ENCODE measurements around the gene ARAP3. TPM values are rescaled to one million over a fixed set of nuclear protein-coding genes. Genes with fewer than 3 reads are reported as not detected.

The ARAP3 gene
- total and polyA plus RNA-seq, 2 donors (not counting 1 experiment from before 2014, with no cell fraction given), result 0.34 to 3.7 TPM

- Histone ChIP-seq H3K9me3 (ENCODE audit: control extremely low read depth in 1 of 3, control insufficient read depth in 2 of 3, insufficient read depth in 1 of 3, low read length in 2 of 3) (peaks cover 0 to 6% (median 0%) of the 10 kb centered on the region in 3 donors), H3K36me3 (replicated peaks in 1 of 2; ENCODE audit: control extremely low read depth in 1 of 2, control insufficient read depth in 1 of 2, extremely low read depth in 1 of 2, insufficient read depth in 2 of 2, low read length in 1 of 2) (no peaks in the 10 kb centered on the region), H2AFZ (ENCODE audit: insufficient read depth, low read depth, low read length, poor library complexity, severe bottlenecking) (no peak overlapping the region), H3K4me1 (ENCODE audit: control insufficient read depth in 2 of 2, insufficient read depth in 2 of 2, low read length in 2 of 2) (no peaks in the 10 kb centered on the region), H3K27ac (ENCODE audit: low read length in 2 of 2) (no peak overlapping the region), H3K27me3 (replicated peaks in 1 of 4; ENCODE audit: control extremely low read depth in 1 of 4, control insufficient read depth in 3 of 4, insufficient read depth in 4 of 4, low read length in 3 of 4) (peaks cover 0 to 12% (median 1%) of the 10 kb centered on the region in 4 experiments), H4K20me1 (ENCODE audit: control insufficient read depth, insufficient read depth, low read length, poor library complexity, severe bottlenecking) (no peaks in the 10 kb centered on the region), H3K79me2 (ENCODE audit: control insufficient read depth, insufficient read depth, low read length) (no peaks in the 10 kb centered on the region), H3K4me2 (replicated peaks; ENCODE audit: low read depth, low read length, poor library complexity, severe bottlenecking) (no peak overlapping the region), H3K9ac (ENCODE audit: low read length) (no peak overlapping the region), H3K4me3 (ENCODE audit: control extremely low read depth in 1 of 5, extremely low read depth in 1 of 5, insufficient read depth in 1 of 5, low read depth in 2 of 5, low read length in 4 of 5) (no peak overlapping the region)
- Mint-ChIP-seq H3K4me1 (peaks cover 4% of the 10 kb centered on the region), H3K4me3 (no peak overlapping the region), H3K9me3 (ENCODE audit: insufficient read depth) (no peaks in the 10 kb centered on the region), H3K27me3 (peaks cover 21% of the 10 kb centered on the region), H3K27ac (no peak overlapping the region)
- 100% methylated on average over 1 of the region's 1 CpG for WGBS (ENCODE audit: insufficient coverage)
- intact Hi-C loops (cut with micrococcal nuclease), result loop anchor here (10.0 kb wide), 1 partner anchor 447 kb away; the partner anchor contains the start of gene NDFIP1
- ChIA-PET CTCF (interaction anchor here (0.6 to 2.4 kb wide), 2 partner anchors 10 to 233 kb away, joined by 3 to 6 read pairs; no protein-coding TSS in a partner anchor), POLR2A (no interaction called here)
- ATAC-seq (ENCODE audit: low read depth), result no peak
- no peak for DNase-seq
- TF ChIP-seq EZH2 (IDR thresholded peaks at IDR 0.05; ENCODE audit: borderline replicate concordance, insufficient read depth, low read depth, low read length, poor library complexity, severe bottlenecking), result no peak
- TF ChIP-seq, protein P1, sequence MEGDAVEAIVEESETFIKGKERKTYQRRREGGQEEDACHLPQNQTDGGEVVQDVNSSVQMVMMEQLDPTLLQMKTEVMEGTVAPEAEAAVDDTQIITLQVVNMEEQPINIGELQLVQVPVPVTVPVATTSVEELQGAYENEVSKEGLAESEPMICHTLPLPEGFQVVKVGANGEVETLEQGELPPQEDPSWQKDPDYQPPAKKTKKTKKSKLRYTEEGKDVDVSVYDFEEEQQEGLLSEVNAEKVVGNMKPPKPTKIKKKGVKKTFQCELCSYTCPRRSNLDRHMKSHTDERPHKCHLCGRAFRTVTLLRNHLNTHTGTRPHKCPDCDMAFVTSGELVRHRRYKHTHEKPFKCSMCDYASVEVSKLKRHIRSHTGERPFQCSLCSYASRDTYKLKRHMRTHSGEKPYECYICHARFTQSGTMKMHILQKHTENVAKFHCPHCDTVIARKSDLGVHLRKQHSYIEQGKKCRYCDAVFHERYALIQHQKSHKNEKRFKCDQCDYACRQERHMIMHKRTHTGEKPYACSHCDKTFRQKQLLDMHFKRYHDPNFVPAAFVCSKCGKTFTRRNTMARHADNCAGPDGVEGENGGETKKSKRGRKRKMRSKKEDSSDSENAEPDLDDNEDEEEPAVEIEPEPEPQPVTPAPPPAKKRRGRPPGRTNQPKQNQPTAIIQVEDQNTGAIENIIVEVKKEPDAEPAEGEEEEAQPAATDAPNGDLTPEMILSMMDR (IDR thresholded peaks at IDR 0.05), result no peak
These were observed 24.6 kb downstream of the ARAP3 start for GRCh38 chr5:141657404-141657803.

DNA sequence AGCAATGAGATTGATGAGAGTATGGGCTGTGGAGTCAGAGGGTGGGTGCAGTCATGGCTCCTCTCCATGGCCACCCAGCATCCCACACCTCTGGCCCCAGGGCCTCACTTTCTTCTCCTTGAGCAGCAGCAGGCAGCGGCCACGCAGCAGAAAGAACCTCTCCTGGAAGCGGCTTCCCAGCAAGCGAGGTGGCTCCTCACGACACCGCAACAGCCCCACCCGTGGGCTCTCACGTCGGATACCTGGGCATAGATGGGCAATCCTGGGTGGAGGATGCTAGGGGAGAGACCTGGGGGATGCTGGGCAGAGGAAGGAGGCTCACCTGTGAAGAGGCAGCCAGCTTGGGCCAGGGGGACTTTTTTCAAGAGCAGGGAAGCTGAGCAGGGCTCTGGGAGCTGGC lies 25.6 kb downstream of the ARAP3 start:
- no peak for TF ChIP-seq EZH2 (IDR thresholded peaks at IDR 0.05; ENCODE audit: borderline replicate concordance, insufficient read depth, low read depth, low read length, poor library complexity, severe bottlenecking)
- TF ChIP-seq, protein P1 (IDR thresholded peaks at IDR 0.05), result no peak
- Mint-ChIP-seq H3K9me3 (ENCODE audit: insufficient read depth) (no peaks in the 10 kb centered on the region), H3K27ac (no peak overlapping the region), H3K4me1 (peaks cover 14% of the 10 kb centered on the region), H3K4me3 (no peak overlapping the region), H3K27me3 (peaks cover 21% of the 10 kb centered on the region)
- Histone ChIP-seq H3K9ac (ENCODE audit: low read length) (no peak overlapping the region), H3K36me3 (replicated peaks in 1 of 2; ENCODE audit: control extremely low read depth in 1 of 2, control insufficient read depth in 1 of 2, extremely low read depth in 1 of 2, insufficient read depth in 2 of 2, low read length in 1 of 2) (no peaks in the 10 kb centered on the region), H3K4me3 (ENCODE audit: control extremely low read depth in 1 of 5, extremely low read depth in 1 of 5, insufficient read depth in 1 of 5, low read depth in 2 of 5, low read length in 4 of 5) (no peak overlapping the region), H4K20me1 (ENCODE audit: control insufficient read depth, insufficient read depth, low read length, poor library complexity, severe bottlenecking) (no peaks in the 10 kb centered on the region), H3K4me2 (replicated peaks; ENCODE audit: low read depth, low read length, poor library complexity, severe bottlenecking) (no peak overlapping the region), H3K27me3 (replicated peaks in 1 of 4; ENCODE audit: control extremely low read depth in 1 of 4, control insufficient read depth in 3 of 4, insufficient read depth in 4 of 4, low read length in 3 of 4) (peaks cover 0 to 8% (median 1%) of the 10 kb centered on the region in 4 experiments), H3K9me3 (ENCODE audit: control extremely low read depth in 1 of 3, control insufficient read depth in 2 of 3, insufficient read depth in 1 of 3, low read length in 2 of 3) (peaks cover 0 to 6% (median 0%) of the 10 kb centered on the region in 3 donors), H3K4me1 (ENCODE audit: control insufficient read depth in 2 of 2, insufficient read depth in 2 of 2, low read length in 2 of 2) (peaks cover 6 to 7% of the 10 kb centered on the region in 2 donors), H3K79me2 (ENCODE audit: control insufficient read depth, insufficient read depth, low read length) (no peaks in the 10 kb centered on the region), H2AFZ (ENCODE audit: insufficient read depth, low read depth, low read length, poor library complexity, severe bottlenecking) (no peak overlapping the region), H3K27ac (ENCODE audit: low read length in 2 of 2) (no peak overlapping the region)
- 96% methylated on average over 9 of the region's 9 CpGs for WGBS (ENCODE audit: insufficient coverage)
- ATAC-seq (ENCODE audit: low read depth), result no peak
- intact Hi-C loops (cut with micrococcal nuclease), result loop anchor here (10.0 kb wide), 1 partner anchor 448 kb away; the partner anchor contains the start of gene NDFIP1
- POLR2A ChIA-PET, result interaction anchor here (0.6 kb wide), 1 partner anchor 65 kb away, joined by 4 read pairs; no protein-coding TSS in a partner anchor
- DNase-seq, result no peak
- CTCF ChIA-PET, result interaction anchor here (2.4 kb wide), 1 partner anchor 12 kb away, joined by 6 read pairs; no protein-coding TSS in a partner anchor

Data from B cell (primary cell).